ENCODE measurements around the gene ZPBP.

Gene ZPBP

GRCh38 chr7:49995681-49996080, 97.4 kb downstream of the ZPBP start:
- TF ChIP-seq CTCF (conservative IDR thresholded peaks at IDR 0.05; ENCODE audit: control insufficient read depth, insufficient read depth, low read depth, low read length), result no peak
- DNase-seq (ENCODE audit: low read depth), result no peak

GRCh38 chr7:49986191-49986590, 106.9 kb downstream of the ZPBP start:
- H3K4me3 ChIP-seq (ENCODE audit: control insufficient read depth, low read depth, low read length), result no peak overlapping the region
- TF ChIP-seq CTCF (conservative IDR thresholded peaks at IDR 0.05; ENCODE audit: control insufficient read depth, insufficient read depth, low read depth, low read length), result no peak
- no peak for DNase-seq (ENCODE audit: low read depth)

More at GRCh38 chr7:49995681-49996080, 97.4 kb downstream of the ZPBP start:
- no peak overlapping the region for H3K4me3 ChIP-seq (ENCODE audit: control insufficient read depth, low read depth, low read length)

- no peak for DNase-seq (ENCODE audit: low read depth)
- no peak overlapping the region for H3K4me3 ChIP-seq (ENCODE audit: control insufficient read depth, low read depth, low read length)
- TF ChIP-seq CTCF (conservative IDR thresholded peaks at IDR 0.05; ENCODE audit: control insufficient read depth, insufficient read depth, low read depth, low read length), result no peak
Observed at GRCh38 chr7:49980465-49980864, 112.6 kb downstream of the ZPBP start.

GRCh38 chr7:49976238-49976637, 116.8 kb downstream of the ZPBP start:
- no peak for TF ChIP-seq CTCF (conservative IDR thresholded peaks at IDR 0.05; ENCODE audit: control insufficient read depth, insufficient read depth, low read depth, low read length)
- H3K4me3 ChIP-seq (ENCODE audit: control insufficient read depth, low read depth, low read length), result no peak overlapping the region
- DNase-seq (ENCODE audit: low read depth), result no peak

- no peak for DNase-seq (ENCODE audit: low read depth)
- no peak for TF ChIP-seq CTCF (conservative IDR thresholded peaks at IDR 0.05; ENCODE audit: control insufficient read depth, insufficient read depth, low read depth, low read length)
Observed at GRCh38 chr7:49974035-49974434, 119.0 kb downstream of the ZPBP start.

GRCh38 chr7:49937608-49938007, 155.4 kb downstream of the ZPBP start:
- no peak for DNase-seq (ENCODE audit: low read depth)
- H3K4me3 ChIP-seq (ENCODE audit: control insufficient read depth, low read depth, low read length), result no peak overlapping the region
- TF ChIP-seq CTCF (conservative IDR thresholded peaks at IDR 0.05; ENCODE audit: control insufficient read depth, insufficient read depth, low read depth, low read length), result no peak

More at GRCh38 chr7:49974035-49974434, 119.0 kb downstream of the ZPBP start:
- no peak overlapping the region for H3K4me3 ChIP-seq (ENCODE audit: control insufficient read depth, low read depth, low read length)

GRCh38 chr7:49931627-49932026, 161.4 kb downstream of the ZPBP start:
- TF ChIP-seq CTCF (conservative IDR thresholded peaks at IDR 0.05; ENCODE audit: control insufficient read depth, insufficient read depth, low read depth, low read length), result no peak
- no peak overlapping the region for H3K4me3 ChIP-seq (ENCODE audit: control insufficient read depth, low read depth, low read length)
- DNase-seq (ENCODE audit: low read depth), result no peak
